ENCODE data around the gene RAF1. TPM values are rescaled to one million over a fixed set of nuclear protein-coding genes. Genes with fewer than 3 reads are reported as not detected.

Gene RAF1
- total and polyA plus RNA-seq, 9 of the 15 experiments (the other 6 are each of a cell fraction or from before 2014, with no cell fraction given), result 28.0 to 183 (median 85.6) TPM

DNA sequence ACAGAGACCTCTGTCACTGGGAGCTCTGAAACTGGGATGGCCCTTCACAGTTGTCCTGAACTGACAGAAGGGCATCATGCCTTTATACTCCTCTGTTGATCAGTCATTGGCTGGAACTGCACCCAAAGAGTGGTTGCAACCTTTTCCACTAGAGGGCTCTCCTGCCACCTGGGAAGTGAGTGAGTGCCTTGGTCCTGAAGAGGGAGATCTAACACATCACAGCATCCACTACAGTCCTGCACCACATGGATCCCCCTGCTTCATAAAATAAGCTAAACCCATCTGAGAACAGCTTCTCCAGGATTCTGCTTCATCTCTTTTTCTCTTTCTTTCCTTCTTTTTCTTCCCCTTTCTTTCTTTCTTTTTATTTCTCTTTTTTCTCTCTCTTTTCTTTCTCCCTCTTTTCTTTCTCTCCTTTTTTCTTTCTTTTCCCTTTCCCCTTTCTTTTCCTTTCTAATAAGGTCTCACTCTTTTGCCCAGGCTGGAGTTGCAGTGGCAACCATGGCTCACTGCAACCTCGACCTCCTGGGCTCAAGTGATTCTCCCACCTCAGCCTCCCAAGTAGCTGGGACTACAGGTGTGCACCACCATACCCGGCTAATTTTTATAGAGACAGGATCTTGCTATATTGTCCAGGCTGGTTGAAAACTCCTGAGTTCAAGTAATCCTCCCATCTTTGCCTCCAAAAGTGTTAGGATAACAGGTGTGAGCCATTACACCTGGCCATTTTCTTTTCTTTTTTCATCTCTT lies 42.8 kb upstream of the RAF1 start (continued):
- no peak; the same call in 1 of the 2 replicates for TF ChIP-seq ZNF407 (IDR thresholded peaks at IDR 0.05; ENCODE audit: low read depth)
- no peak for TF ChIP-seq KLF10 (CRISPR knock-in tag; IDR thresholded peaks at IDR 0.05)
- TF ChIP-seq SRSF7 (optimal IDR thresholded peaks at IDR 0.05; ENCODE audit: low read depth, low read length), result no peak
- no peak for TF ChIP-seq PML (IDR thresholded peaks at IDR 0.05; ENCODE audit: low read length)
- TF ChIP-seq ZNF436 (CRISPR knock-in tag; IDR thresholded peaks at IDR 0.05), result no peak
- no peak for TF ChIP-seq RFX1 (IDR thresholded peaks at IDR 0.05)
- TF ChIP-seq RAD21 (CRISPR knock-in tag; conservative IDR thresholded peaks at IDR 0.05 in 1 of 2, IDR thresholded peaks at IDR 0.05 in 1 of 2), result peak; percentile 73 to 95
- no peak for TF ChIP-seq ZNF12 (CRISPR knock-in tag; IDR thresholded peaks at IDR 0.05)
- 0 out of 2 replicates have a peak, but pooled peaks have one; percentile 56 for TF ChIP-seq ELF2 (CRISPR knock-in tag; IDR thresholded peaks at IDR 0.05)
- TF ChIP-seq SNIP1 (IDR thresholded peaks at IDR 0.05; ENCODE audit: low read depth), result 0 out of 2 replicates have a peak, but pooled peaks have one; percentile 13
- TF ChIP-seq GATAD2B (IDR thresholded peaks at IDR 0.05; ENCODE audit: borderline replicate concordance), result no peak
- TF ChIP-seq MCM2 (IDR thresholded peaks at IDR 0.05; ENCODE audit: low read depth), result no peak
- TF ChIP-seq TSC22D4 (tag; IDR thresholded peaks at IDR 0.05), result no peak
- TF ChIP-seq ZNF764 (CRISPR knock-in tag; IDR thresholded peaks at IDR 0.05; ENCODE audit: low read depth), result no peak
- TF ChIP-seq TGIF2 (CRISPR knock-in tag; IDR thresholded peaks at IDR 0.05), result no peak
- no peak for TF ChIP-seq KDM5B (IDR thresholded peaks at IDR 0.05; ENCODE audit: insufficient replicate concordance, low read depth, low read length)
- TF ChIP-seq GATA2 (CRISPR knock-in tag; IDR thresholded peaks at IDR 0.05), result no peak
- no peak for TF ChIP-seq LEF1 (IDR thresholded peaks at IDR 0.05)
- no peak for TF ChIP-seq TFAM (CRISPR knock-in tag; conservative IDR thresholded peaks at IDR 0.05)
- TF ChIP-seq HMGN3 (IDR thresholded peaks at IDR 0.05; ENCODE audit: borderline replicate concordance, extremely low read depth, insufficient read length, low read depth, low read length), result no peak

Measured in K562 (cell line).